SK-N-SH treated with all-trans-retinoic acid at 6 μM for 48 hours (cell line): ENCODE results near the gene ST6GAL1.
"Not testable (repeated sequence)": the region's sequence is repeated elsewhere in the genome, so short reads cannot be mapped to it uniquely, and the experiment has no call there.

ENCODE experiments used
- CSDC2 ChIP-seq: fragments of 250-450 bp; sonication (Bioruptor Pico); IDR thresholded peaks from 2 replicates; pipeline ENCODE4 v1.5.0; 2020; ENCODE audit warnings: mild to moderate bottlenecking, moderate library complexity
- ESRRG ChIP-seq: fragments of 250-450 bp; sonication (Bioruptor Pico); IDR thresholded peaks from 2 replicates; pipeline ENCODE4 v1.6.1; 2021; ENCODE audit warnings: mild to moderate bottlenecking
- ISL1 ChIP-seq: fragments of 250-450 bp; sonication (Bioruptor Pico); IDR thresholded peaks from 2 replicates; pipeline ENCODE4 v2.1.2; 2022; ENCODE audit warnings: mild to moderate bottlenecking, moderate library complexity
- SNAI2 ChIP-seq: fragments of 250-450 bp; sonication (Bioruptor Pico); IDR thresholded peaks from 2 replicates; pipeline ENCODE4 v1.5.0; 2020; ENCODE audit warnings: mild to moderate bottlenecking, moderate library complexity
- ZFP3 ChIP-seq: fragments of 250-450 bp; sonication (Bioruptor Pico); IDR thresholded peaks from 2 replicates; pipeline ENCODE4 v1.5.0; 2020; ENCODE audit warnings: mild to moderate bottlenecking, moderate library complexity
- TF ChIP-seq, protein P1 (sequence below): fragments of 250-450 bp; sonication (Bioruptor Pico); IDR thresholded peaks from 2 replicates; pipeline ENCODE4 v1.8.0; 2020; ENCODE audit warnings: mild to moderate bottlenecking, moderate library complexity, borderline replicate concordance

- TF ChIP-seq, protein P1, sequence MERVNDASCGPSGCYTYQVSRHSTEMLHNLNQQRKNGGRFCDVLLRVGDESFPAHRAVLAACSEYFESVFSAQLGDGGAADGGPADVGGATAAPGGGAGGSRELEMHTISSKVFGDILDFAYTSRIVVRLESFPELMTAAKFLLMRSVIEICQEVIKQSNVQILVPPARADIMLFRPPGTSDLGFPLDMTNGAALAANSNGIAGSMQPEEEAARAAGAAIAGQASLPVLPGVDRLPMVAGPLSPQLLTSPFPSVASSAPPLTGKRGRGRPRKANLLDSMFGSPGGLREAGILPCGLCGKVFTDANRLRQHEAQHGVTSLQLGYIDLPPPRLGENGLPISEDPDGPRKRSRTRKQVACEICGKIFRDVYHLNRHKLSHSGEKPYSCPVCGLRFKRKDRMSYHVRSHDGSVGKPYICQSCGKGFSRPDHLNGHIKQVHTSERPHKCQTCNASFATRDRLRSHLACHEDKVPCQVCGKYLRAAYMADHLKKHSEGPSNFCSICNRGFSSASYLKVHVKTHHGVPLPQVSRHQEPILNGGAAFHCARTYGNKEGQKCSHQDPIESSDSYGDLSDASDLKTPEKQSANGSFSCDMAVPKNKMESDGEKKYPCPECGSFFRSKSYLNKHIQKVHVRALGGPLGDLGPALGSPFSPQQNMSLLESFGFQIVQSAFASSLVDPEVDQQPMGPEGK (CRISPR knock-in tag): not testable (repeated sequence)
- not testable (repeated sequence) for TF ChIP-seq CSDC2; ZFP3 (CRISPR knock-in tag); SNAI2; ISL1; ESRRG (CRISPR knock-in tag)
These were observed 37.3 kb upstream of the ST6GAL1 start for GRCh38 chr3:186893071-186893470.
